Measurements from ENCODE around the gene SVEP1.
"Not testable (repeated sequence)": the region's sequence is repeated elsewhere in the genome, so short reads cannot be mapped to it uniquely, and the experiment has no call there.

The SVEP1 gene

GRCh38 chr9:110578575-110579033 lies 937 bp downstream of the SVEP1 start:
- DNase-seq (ENCODE audit: low spot score) = no peak

GRCh38 chr9:110575945-110576344 lies 3.6 kb downstream of the SVEP1 start:
- no peak for DNase-seq (ENCODE audit: low spot score)

- no peak for DNase-seq (ENCODE audit: low spot score)
These were observed 4.4 kb downstream of the SVEP1 start for GRCh38 chr9:110575169-110575568.

GRCh38 chr9:110573305-110573704 lies 6.2 kb downstream of the SVEP1 start:
- no peak for DNase-seq (ENCODE audit: low spot score)

GRCh38 chr9:110571801-110572483 lies 7.6 kb downstream of the SVEP1 start:
- no peak for DNase-seq (ENCODE audit: low spot score)

- DNase-seq (ENCODE audit: low spot score) = no peak
These were observed 13.4 kb downstream of the SVEP1 start for GRCh38 chr9:110566156-110566555.

- DNase-seq (ENCODE audit: low spot score) = no peak
These were observed 17.7 kb downstream of the SVEP1 start for GRCh38 chr9:110561826-110562225.

GRCh38 chr9:110559869-110560268 lies 19.7 kb downstream of the SVEP1 start:
- DNase-seq (ENCODE audit: low spot score) = no peak

- peak; percentile 54 for DNase-seq (ENCODE audit: low spot score)
These were observed 23.8 kb downstream of the SVEP1 start for GRCh38 chr9:110555551-110556331.

GRCh38 chr9:110546411-110546871 lies 33.1 kb downstream of the SVEP1 start:
- peak; percentile 12 for DNase-seq (ENCODE audit: low spot score)

- no peak for DNase-seq (ENCODE audit: low spot score)
These were observed 33.8 kb downstream of the SVEP1 start for GRCh38 chr9:110545705-110546104.

- no peak for DNase-seq (ENCODE audit: low spot score)
These were observed 35.9 kb downstream of the SVEP1 start for GRCh38 chr9:110543631-110544051.

- no peak for DNase-seq (ENCODE audit: low spot score)
These were observed 37.6 kb downstream of the SVEP1 start for GRCh38 chr9:110541950-110542349.

GRCh38 chr9:110538647-110539041 lies 40.9 kb downstream of the SVEP1 start:
- DNase-seq (ENCODE audit: low spot score) = no peak

- DNase-seq (ENCODE audit: low spot score) = no peak
These were observed 41.5 kb downstream of the SVEP1 start for GRCh38 chr9:110537841-110538646.

GRCh38 chr9:110536822-110537221 lies 42.7 kb downstream of the SVEP1 start:
- no peak for DNase-seq (ENCODE audit: low spot score)

- DNase-seq (ENCODE audit: low spot score) = not testable (repeated sequence)
These were observed 45.4 kb downstream of the SVEP1 start for GRCh38 chr9:110534162-110534561.

- DNase-seq (ENCODE audit: low spot score) = no peak
These were observed 46.5 kb downstream of the SVEP1 start for GRCh38 chr9:110532908-110533665.

GRCh38 chr9:110531776-110532175 lies 47.8 kb downstream of the SVEP1 start:
- DNase-seq (ENCODE audit: low spot score) = no peak

GRCh38 chr9:110531241-110531640 lies 48.3 kb downstream of the SVEP1 start:
- DNase-seq (ENCODE audit: low spot score) = not testable (repeated sequence)

- DNase-seq (ENCODE audit: low spot score) = no peak
These were observed 50.9 kb downstream of the SVEP1 start for GRCh38 chr9:110528645-110529044.

GRCh38 chr9:110526426-110526825 lies 53.1 kb downstream of the SVEP1 start:
- no peak for DNase-seq (ENCODE audit: low spot score)

Data from hepatic stellate cell (primary cell).